ENCODE data around the gene ATP13A1. TPM values are rescaled to one million over a fixed set of nuclear protein-coding genes. Genes with fewer than 3 reads are reported as not detected.

Gene ATP13A1
- total RNA-seq, 4 donors from 2014 or later, result 97.3 to 293 (median 129) TPM

DNA sequence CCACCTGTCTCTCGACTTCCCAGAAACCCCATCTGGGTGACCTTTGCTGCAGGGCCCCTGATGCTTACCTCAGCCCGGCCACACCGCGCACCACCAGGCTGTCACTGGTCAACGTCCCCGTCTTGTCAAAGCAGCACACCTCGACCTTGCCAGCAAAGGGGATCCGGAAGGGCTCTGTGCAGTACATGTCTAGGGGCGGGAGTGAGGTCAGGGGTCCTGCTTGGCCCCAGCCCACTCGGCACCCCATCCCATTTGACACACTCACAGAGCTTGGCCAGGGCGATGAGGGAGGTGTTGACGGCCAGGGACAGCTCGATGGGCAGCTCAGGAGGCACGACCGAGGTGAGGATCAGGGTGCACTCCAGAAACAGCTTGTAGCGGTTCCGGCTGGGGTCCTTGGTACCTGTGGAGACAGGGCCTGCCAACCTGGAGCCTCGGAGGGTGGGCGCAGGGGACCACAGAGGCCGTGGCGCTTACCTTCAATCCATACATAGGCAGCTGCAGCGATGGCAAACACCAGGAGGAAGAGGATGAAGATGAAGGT, 8.4 kb downstream of the ATP13A1 start:
- DNase-seq, result no peak
- no peaks in the 10 kb centered on the region for H3K27me3 ChIP-seq
- intact Hi-C loops (cut with DNase I), result no loop called here
- no peaks in the 10 kb centered on the region for H3K4me1 ChIP-seq
- WGBS, 2 donors, result 97% methylated on average over 14 to 21 of the region's 22 CpGs
- H3K27ac ChIP-seq, result no peak overlapping the region
- TF ChIP-seq POLR2A (IDR thresholded peaks at IDR 0.05), result no peak
- TF ChIP-seq, protein P1, sequence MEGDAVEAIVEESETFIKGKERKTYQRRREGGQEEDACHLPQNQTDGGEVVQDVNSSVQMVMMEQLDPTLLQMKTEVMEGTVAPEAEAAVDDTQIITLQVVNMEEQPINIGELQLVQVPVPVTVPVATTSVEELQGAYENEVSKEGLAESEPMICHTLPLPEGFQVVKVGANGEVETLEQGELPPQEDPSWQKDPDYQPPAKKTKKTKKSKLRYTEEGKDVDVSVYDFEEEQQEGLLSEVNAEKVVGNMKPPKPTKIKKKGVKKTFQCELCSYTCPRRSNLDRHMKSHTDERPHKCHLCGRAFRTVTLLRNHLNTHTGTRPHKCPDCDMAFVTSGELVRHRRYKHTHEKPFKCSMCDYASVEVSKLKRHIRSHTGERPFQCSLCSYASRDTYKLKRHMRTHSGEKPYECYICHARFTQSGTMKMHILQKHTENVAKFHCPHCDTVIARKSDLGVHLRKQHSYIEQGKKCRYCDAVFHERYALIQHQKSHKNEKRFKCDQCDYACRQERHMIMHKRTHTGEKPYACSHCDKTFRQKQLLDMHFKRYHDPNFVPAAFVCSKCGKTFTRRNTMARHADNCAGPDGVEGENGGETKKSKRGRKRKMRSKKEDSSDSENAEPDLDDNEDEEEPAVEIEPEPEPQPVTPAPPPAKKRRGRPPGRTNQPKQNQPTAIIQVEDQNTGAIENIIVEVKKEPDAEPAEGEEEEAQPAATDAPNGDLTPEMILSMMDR (IDR thresholded peaks at IDR 0.05), result no peak
- H3K4me3 ChIP-seq (replicated peaks in 1 of 3), result no peak overlapping the region
- H3K36me3 ChIP-seq, result peaks cover 84 to 89% of the 10 kb centered on the region in 2 donors
- H3K9me3 ChIP-seq, result no peaks in the 10 kb centered on the region

- no peaks in the 10 kb centered on the region for H3K9me3 ChIP-seq
- no peaks in the 10 kb centered on the region for H3K4me1 ChIP-seq
- H3K27ac ChIP-seq, result no peak overlapping the region
- H3K4me3 ChIP-seq (replicated peaks in 1 of 3), result no peak overlapping the region
- no peak for DNase-seq
- no peaks in the 10 kb centered on the region for H3K27me3 ChIP-seq
- TF ChIP-seq, protein P1 (IDR thresholded peaks at IDR 0.05), result no peak
- no peak for TF ChIP-seq POLR2A (IDR thresholded peaks at IDR 0.05)
- H3K36me3 ChIP-seq, result peaks cover 83 to 94% of the 10 kb centered on the region in 2 donors
- intact Hi-C loops (cut with DNase I), result no loop called here
- WGBS, 2 donors, result 100% methylated on average over 4 of the region's 15 CpGs; no CpG with 5 or more reads in 1 of the 2 donors
Measured at GRCh38 chr19:19654441-19654840, 9.0 kb downstream of the ATP13A1 start.

GRCh38 chr19:19653597-19654147, 9.8 kb downstream of the ATP13A1 start:
- WGBS, 2 donors, result 94 to 97% methylated on average over 22 to 23 of the region's 23 CpGs
- no peak overlapping the region for H3K4me3 ChIP-seq (replicated peaks in 1 of 3)
- TF ChIP-seq, protein P1 (IDR thresholded peaks at IDR 0.05), result no peak
- no peak for TF ChIP-seq POLR2A (IDR thresholded peaks at IDR 0.05)
- peaks cover 75 to 93% of the 10 kb centered on the region in 2 donors for H3K36me3 ChIP-seq
- H3K27me3 ChIP-seq, result no peaks in the 10 kb centered on the region
- intact Hi-C loops (cut with DNase I), result no loop called here
- no peaks in the 10 kb centered on the region for H3K4me1 ChIP-seq
- H3K9me3 ChIP-seq, result no peaks in the 10 kb centered on the region
- no peak overlapping the region for H3K27ac ChIP-seq
- DNase-seq, result no peak

DNA sequence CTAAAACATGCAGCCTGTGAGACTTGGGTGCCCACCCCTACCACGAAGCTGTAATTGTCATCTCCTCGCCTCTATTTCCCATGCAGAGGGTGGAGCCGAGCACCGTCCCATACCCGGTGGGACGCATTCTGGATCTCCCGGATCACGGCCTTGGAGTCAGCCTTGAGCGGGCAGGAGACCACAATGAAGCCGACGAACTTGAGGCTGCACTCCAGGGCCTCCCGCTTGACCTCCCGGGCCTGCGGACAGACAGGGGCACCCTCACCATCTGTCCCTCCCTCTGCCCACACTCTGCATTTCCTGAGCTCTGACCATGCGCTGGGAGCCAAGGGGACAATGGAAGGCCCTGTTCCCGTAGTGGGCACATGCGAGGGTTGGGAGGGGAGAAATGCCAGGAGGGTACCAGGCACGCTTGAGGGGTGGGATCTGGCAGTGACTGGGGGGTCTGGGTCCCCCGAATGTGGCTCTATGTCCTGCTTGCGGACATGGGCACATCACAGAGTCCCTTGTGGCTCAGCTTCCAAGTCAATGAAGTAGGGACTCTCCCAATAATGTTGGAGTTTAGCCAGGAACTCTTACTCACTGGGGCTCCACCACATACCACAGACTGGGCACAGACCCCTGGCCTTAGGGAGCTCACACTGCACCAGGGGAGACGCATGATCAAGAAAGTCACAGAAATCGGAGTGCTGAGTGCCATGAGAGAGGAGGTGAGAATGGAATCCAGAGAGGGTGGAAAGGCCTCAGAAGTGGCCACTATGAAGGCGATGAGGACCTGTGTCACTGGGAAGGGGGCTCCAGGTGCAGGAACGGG, 10.8 kb downstream of the ATP13A1 start:
- Histone ChIP-seq H3K4me1 (no peaks in the 10 kb centered on the region), H3K36me3 (peaks cover 70 to 84% of the 10 kb centered on the region in 2 donors), H3K9me3 (no peaks in the 10 kb centered on the region), H3K4me3 (replicated peaks in 1 of 3) (no peak overlapping the region), H3K27ac (no peak overlapping the region), H3K27me3 (no peaks in the 10 kb centered on the region)
- TF ChIP-seq, protein P1 (IDR thresholded peaks at IDR 0.05), result no peak
- TF ChIP-seq POLR2A (IDR thresholded peaks at IDR 0.05), result no peak
- no peak for DNase-seq
- 92 to 96% methylated on average over 19 to 24 of the region's 24 CpGs for WGBS, 2 donors
- intact Hi-C loops (cut with DNase I), result no loop called here

DNA sequence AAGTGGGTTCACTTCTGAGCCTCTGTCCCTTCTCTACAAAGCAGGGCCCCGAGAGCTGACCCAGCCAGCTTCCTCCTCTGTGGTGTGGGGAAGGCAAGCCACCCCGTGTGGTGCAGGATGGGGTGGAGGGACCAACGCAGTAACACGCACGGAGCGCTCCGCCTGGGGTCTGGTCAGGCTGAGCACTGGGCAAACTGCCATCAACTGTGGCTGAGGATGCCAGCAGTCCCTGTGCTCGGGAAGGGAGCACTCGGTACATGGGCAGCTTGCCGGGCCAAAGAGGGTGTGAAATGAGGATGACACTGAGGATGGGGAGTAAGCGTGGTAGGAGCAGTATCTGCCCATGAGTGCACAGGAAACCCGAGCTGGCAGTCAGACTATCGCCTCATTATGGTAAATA, 12.4 kb downstream of the ATP13A1 start:
- H3K4me3 ChIP-seq (replicated peaks in 1 of 3), result no peak overlapping the region
- no peaks in the 10 kb centered on the region for H3K9me3 ChIP-seq
- H3K36me3 ChIP-seq, result peaks cover 75 to 84% of the 10 kb centered on the region in 2 donors
- DNase-seq, result no peak
- 87 to 89% methylated on average over 6 to 13 of the region's 13 CpGs for WGBS, 2 donors
- intact Hi-C loops (cut with DNase I), result no loop called here
- no peaks in the 10 kb centered on the region for H3K4me1 ChIP-seq
- no peak overlapping the region for H3K27ac ChIP-seq
- TF ChIP-seq POLR2A (IDR thresholded peaks at IDR 0.05), result no peak
- TF ChIP-seq, protein P1 (IDR thresholded peaks at IDR 0.05), result no peak
- H3K27me3 ChIP-seq, result no peaks in the 10 kb centered on the region
